NCI-H748 treated with DMSO at 0.1 percent for 48 hours (cell line): ENCODE measurements around the gene MBNL2.
A peak's percentile ranks its signal among the peaks of the same experiment; 100 is the strongest.

Experiments used
- DNase-seq: peaks from one replicate; lab custom pipeline; 2025; lab: John Stamatoyannopoulos, UW

Gene MBNL2

GRCh38 chr13:97211300-97211699, 10.8 kb upstream of the MBNL2 start:
- DNase-seq, result no peak

GRCh38 chr13:97212004-97212403, 10.1 kb upstream of the MBNL2 start:
- no peak for DNase-seq

- DNase-seq, result peak; percentile 69
Observed at GRCh38 chr13:97212601-97213040, 9.5 kb upstream of the MBNL2 start.

- no peak for DNase-seq
Observed at GRCh38 chr13:97214921-97215320, 7.2 kb upstream of the MBNL2 start.

- DNase-seq, result no peak
Observed at GRCh38 chr13:97215325-97215724, 6.8 kb upstream of the MBNL2 start.

- no peak for DNase-seq
Observed at GRCh38 chr13:97219226-97219625, 2.9 kb upstream of the MBNL2 start.

GRCh38 chr13:97220151-97220900, 1.8 kb upstream of the MBNL2 start:
- no peak for DNase-seq

- DNase-seq, result no peak
Observed at GRCh38 chr13:97221046-97221445, 1.1 kb upstream of the MBNL2 start.

GRCh38 chr13:97221466-97221865, 667 bp upstream of the MBNL2 start:
- DNase-seq, result no peak

- peak; percentile 40 for DNase-seq
Observed at GRCh38 chr13:97223037-97223710, 1.0 kb downstream of the MBNL2 start.

GRCh38 chr13:97223711-97224541, 1.8 kb downstream of the MBNL2 start:
- DNase-seq, result peak; percentile 64

GRCh38 chr13:97224544-97225300, 2.6 kb downstream of the MBNL2 start:
- DNase-seq, result peak; percentile 66

GRCh38 chr13:97225533-97225932, 3.4 kb downstream of the MBNL2 start:
- no peak for DNase-seq

- DNase-seq, result peak; percentile 21
Observed at GRCh38 chr13:97226013-97226412, 3.9 kb downstream of the MBNL2 start.

GRCh38 chr13:97226788-97227627, 4.9 kb downstream of the MBNL2 start:
- DNase-seq, result no peak

- no peak for DNase-seq
Observed at GRCh38 chr13:97228850-97229521, 6.9 kb downstream of the MBNL2 start.

- no peak for DNase-seq
Observed at GRCh38 chr13:97229699-97230098, 7.6 kb downstream of the MBNL2 start.

GRCh38 chr13:97231118-97231828, 9.1 kb downstream of the MBNL2 start:
- DNase-seq, result no peak

- no peak for DNase-seq
Observed at GRCh38 chr13:97231829-97232196, 9.7 kb downstream of the MBNL2 start.

GRCh38 chr13:97233499-97233898, 11.4 kb downstream of the MBNL2 start:
- DNase-seq, result no peak
